DND-41 (cell line): Measurements from ENCODE around the gene LGR4.
"Not testable (repeated sequence)": the region's sequence is repeated elsewhere in the genome, so short reads cannot be mapped to it uniquely, and the experiment has no call there.

Experiments
- EZH2 ChIP-seq: IDR thresholded peaks from 3 replicates; pipeline ENCODE4 v1.6.1; 2012; ENCODE audit warnings: borderline replicate concordance, low read depth, mild to moderate bottlenecking, moderate library complexity, low read length, inconsistent platforms; ENCODE audit not compliant: severe bottlenecking
- TF ChIP-seq, protein P1 (sequence below): IDR thresholded peaks from 2 replicates; pipeline ENCODE4 v1.5.1; 2012; ENCODE audit warnings: borderline replicate concordance, low read length, moderate library complexity, mild to moderate bottlenecking; ENCODE audit not compliant: poor library complexity, severe bottlenecking; ENCODE audit errors: extremely low read depth

GRCh38 chr11:27517490-27517889 is 44.9 kb upstream of the LGR4 start:
- TF ChIP-seq, protein P1, sequence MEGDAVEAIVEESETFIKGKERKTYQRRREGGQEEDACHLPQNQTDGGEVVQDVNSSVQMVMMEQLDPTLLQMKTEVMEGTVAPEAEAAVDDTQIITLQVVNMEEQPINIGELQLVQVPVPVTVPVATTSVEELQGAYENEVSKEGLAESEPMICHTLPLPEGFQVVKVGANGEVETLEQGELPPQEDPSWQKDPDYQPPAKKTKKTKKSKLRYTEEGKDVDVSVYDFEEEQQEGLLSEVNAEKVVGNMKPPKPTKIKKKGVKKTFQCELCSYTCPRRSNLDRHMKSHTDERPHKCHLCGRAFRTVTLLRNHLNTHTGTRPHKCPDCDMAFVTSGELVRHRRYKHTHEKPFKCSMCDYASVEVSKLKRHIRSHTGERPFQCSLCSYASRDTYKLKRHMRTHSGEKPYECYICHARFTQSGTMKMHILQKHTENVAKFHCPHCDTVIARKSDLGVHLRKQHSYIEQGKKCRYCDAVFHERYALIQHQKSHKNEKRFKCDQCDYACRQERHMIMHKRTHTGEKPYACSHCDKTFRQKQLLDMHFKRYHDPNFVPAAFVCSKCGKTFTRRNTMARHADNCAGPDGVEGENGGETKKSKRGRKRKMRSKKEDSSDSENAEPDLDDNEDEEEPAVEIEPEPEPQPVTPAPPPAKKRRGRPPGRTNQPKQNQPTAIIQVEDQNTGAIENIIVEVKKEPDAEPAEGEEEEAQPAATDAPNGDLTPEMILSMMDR, result not testable (repeated sequence)
- not testable (repeated sequence) for TF ChIP-seq EZH2
